Parathyroid adenoma (tissue), 2 donors: ENCODE data around the gene PPOX.

Experiments
- H2AFZ ChIP-seq: fragments of 300-600 bp; sonication (generic); one replicate; pipeline ENCODE4 v1.7.0; 2017; ENCODE audit warnings: antibody characterized with exemption, mild to moderate bottlenecking
- H3K27ac ChIP-seq: fragments of 300-600 bp; sonication (generic); one replicate; pipeline ENCODE4 v1.7.0; 2017
- H3K27me3 ChIP-seq: fragments of 300-600 bp; sonication (generic); one replicate; pipeline ENCODE4 v1.7.0; 2017; ENCODE audit warnings: low read length; ENCODE audit not compliant: control insufficient read depth, insufficient read depth
- H3K36me3 ChIP-seq: fragments of 300-600 bp; sonication (generic); one replicate; pipeline ENCODE4 v1.7.0; 2017; ENCODE audit warnings: low read length; ENCODE audit not compliant: control insufficient read depth, insufficient read depth
- H3K4me1 ChIP-seq: fragments of 300-600 bp; sonication (generic); one replicate; pipeline ENCODE4 v1.7.0; 2017; ENCODE audit warnings: control low read depth
- H3K4me2 ChIP-seq: fragments of 300-600 bp; sonication (generic); one replicate; pipeline ENCODE4 v1.7.0; 2017; ENCODE audit warnings: low read length
- H3K4me3 ChIP-seq: fragments of 300-600 bp; sonication (generic); one replicate; pipeline ENCODE4 v1.7.0; 2017; ENCODE audit warnings: low read depth, low read length
- H3K79me2 ChIP-seq: fragments of 300-600 bp; sonication (generic); one replicate; pipeline ENCODE4 v1.7.0; 2017; ENCODE audit warnings: control low read depth
- H3K9ac ChIP-seq: fragments of 300-600 bp; sonication (generic); one replicate; pipeline ENCODE4 v1.7.0; 2017; ENCODE audit warnings: mild to moderate bottlenecking
- H3K9me3 ChIP-seq: fragments of 300-600 bp; sonication (generic); one replicate; pipeline ENCODE4 v1.7.0; 2017; ENCODE audit warnings: low read length; ENCODE audit not compliant: control insufficient read depth
- TF ChIP-seq, protein P1 (sequence below): fragments of 300-600 bp; sonication (generic); IDR thresholded peaks from one replicate; pipeline ENCODE4 v1.7.0; 2017; ENCODE audit warnings: antibody characterized with exemption, mild to moderate bottlenecking
- donor health status: primary hyperparathyroidism.

The PPOX gene

GRCh38 chr1:161131523-161132409 is 34.5 kb upstream of the PPOX start:
- H3K79me2 ChIP-seq, result no peaks in the 10 kb centered on the region
- H3K27me3 ChIP-seq, result no peaks in the 10 kb centered on the region
- H3K9ac ChIP-seq, result peak overlapping the region; percentile 87
- no peaks in the 10 kb centered on the region for H3K9me3 ChIP-seq
- peak overlapping the region; percentile 85 for H3K4me2 ChIP-seq
- peak overlapping the region; percentile 99 for H3K27ac ChIP-seq
- no peaks in the 10 kb centered on the region for H3K36me3 ChIP-seq
- TF ChIP-seq, protein P1, sequence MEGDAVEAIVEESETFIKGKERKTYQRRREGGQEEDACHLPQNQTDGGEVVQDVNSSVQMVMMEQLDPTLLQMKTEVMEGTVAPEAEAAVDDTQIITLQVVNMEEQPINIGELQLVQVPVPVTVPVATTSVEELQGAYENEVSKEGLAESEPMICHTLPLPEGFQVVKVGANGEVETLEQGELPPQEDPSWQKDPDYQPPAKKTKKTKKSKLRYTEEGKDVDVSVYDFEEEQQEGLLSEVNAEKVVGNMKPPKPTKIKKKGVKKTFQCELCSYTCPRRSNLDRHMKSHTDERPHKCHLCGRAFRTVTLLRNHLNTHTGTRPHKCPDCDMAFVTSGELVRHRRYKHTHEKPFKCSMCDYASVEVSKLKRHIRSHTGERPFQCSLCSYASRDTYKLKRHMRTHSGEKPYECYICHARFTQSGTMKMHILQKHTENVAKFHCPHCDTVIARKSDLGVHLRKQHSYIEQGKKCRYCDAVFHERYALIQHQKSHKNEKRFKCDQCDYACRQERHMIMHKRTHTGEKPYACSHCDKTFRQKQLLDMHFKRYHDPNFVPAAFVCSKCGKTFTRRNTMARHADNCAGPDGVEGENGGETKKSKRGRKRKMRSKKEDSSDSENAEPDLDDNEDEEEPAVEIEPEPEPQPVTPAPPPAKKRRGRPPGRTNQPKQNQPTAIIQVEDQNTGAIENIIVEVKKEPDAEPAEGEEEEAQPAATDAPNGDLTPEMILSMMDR, result no peak
- H3K4me3 ChIP-seq, result peak overlapping the region; percentile 86
- H3K4me1 ChIP-seq, result peaks cover 4% of the 10 kb centered on the region
- peak overlapping the region; percentile 84 for H2AFZ ChIP-seq

- Histone ChIP-seq H3K4me2 (peak within 1 kb of the TSS; percentile 85), H2AFZ (peak within 1 kb of the TSS; percentile 84), H3K27ac (peak within 1 kb of the TSS; percentile 99), H3K27me3 (no peaks in the 10 kb centered on the region), H3K9me3 (no peaks in the 10 kb centered on the region), H3K4me1 (peaks cover 4% of the 10 kb centered on the region), H3K9ac (peak within 1 kb of the TSS; percentile 87), H3K36me3 (no peaks in the 10 kb centered on the region), H3K4me3 (peak within 1 kb of the TSS; percentile 86), H3K79me2 (no peaks in the 10 kb centered on the region)
- TF ChIP-seq, protein P1, result no peak
Observed at GRCh38 chr1:161132410-161133219, 33.6 kb upstream of the PPOX start, which contains the start of gene DEDD. DEDD (minus strand) TSS chr1:161132667; CDS start chr1:161124462, 8,205 bp downstream.

DNA sequence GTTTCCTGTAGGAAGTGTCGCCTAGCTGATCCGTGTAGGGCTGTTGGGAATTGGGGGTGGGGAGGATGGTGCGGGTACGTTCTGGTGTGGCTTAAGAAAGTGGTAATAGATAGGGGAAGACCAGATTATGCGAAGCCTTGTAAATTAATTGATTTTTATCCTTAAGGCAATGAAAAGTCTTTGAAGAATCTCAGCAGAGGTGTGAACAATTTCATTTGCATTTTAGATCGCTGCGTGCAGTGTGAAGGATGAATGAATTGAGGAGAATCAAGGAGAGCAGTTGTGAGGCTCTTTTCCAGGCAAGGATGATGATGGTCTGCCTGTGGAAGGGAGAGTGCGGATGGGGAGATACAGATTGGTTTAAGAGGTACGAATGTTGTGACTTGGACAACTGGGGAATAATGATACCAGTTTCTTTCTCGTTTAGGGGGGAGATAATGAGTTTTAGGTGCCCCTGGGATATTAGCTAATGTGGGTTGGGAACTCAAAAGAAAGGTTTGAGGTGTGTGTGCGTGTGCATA is 32.9 kb upstream of the PPOX start:
- H3K27ac ChIP-seq, result peak overlapping the region; percentile 99
- no peaks in the 10 kb centered on the region for H3K36me3 ChIP-seq
- no peak overlapping the region for H3K9ac ChIP-seq
- no peaks in the 10 kb centered on the region for H3K9me3 ChIP-seq
- H2AFZ ChIP-seq, result peak overlapping the region; percentile 84
- H3K4me2 ChIP-seq, result peak overlapping the region; percentile 85
- peaks cover 4% of the 10 kb centered on the region for H3K4me1 ChIP-seq
- no peaks in the 10 kb centered on the region for H3K79me2 ChIP-seq
- H3K4me3 ChIP-seq, result peak overlapping the region; percentile 86
- H3K27me3 ChIP-seq, result no peaks in the 10 kb centered on the region
- TF ChIP-seq, protein P1, result no peak

DNA sequence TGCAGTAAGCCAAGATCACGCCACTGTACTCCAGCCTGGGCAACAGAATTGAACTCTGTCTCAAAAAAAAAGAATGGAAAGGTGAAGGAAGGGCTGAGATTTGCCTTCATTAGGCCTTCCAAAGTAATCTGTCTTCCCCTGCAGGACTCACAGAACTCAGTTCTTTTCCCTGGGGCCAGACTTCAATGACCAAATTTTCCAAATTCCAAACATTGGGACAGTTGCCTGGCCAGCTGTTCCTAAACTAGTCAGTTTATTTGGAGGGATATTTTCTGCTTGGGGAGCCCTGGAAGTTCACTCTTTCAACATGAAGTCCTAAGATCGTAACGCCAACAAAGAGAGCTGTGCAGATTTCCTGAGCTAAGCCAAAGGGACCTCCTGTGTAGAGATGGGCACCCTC is 28.3 kb upstream of the PPOX start:
- Histone ChIP-seq H3K79me2 (no peaks in the 10 kb centered on the region), H3K9me3 (no peaks in the 10 kb centered on the region), H3K4me1 (no peaks in the 10 kb centered on the region), H3K9ac (no peak overlapping the region), H3K36me3 (no peaks in the 10 kb centered on the region), H3K27ac (no peak overlapping the region), H2AFZ (no peak overlapping the region), H3K4me2 (no peak overlapping the region), H3K4me3 (no peak overlapping the region), H3K27me3 (no peaks in the 10 kb centered on the region)
- TF ChIP-seq, protein P1, result no peak
